Neural cell (in vitro differentiated cells): Measurements from ENCODE around the gene LEP.

Experiments used
- CTCF ChIP-seq: fragments of 450-650 bp; IDR thresholded peaks from 2 replicates; pipeline ENCODE4 v1.5.1; 2014; ENCODE audit warnings: antibody characterized with exemption, mild to moderate bottlenecking, moderate library complexity; ENCODE audit not compliant: poor library complexity, severe bottlenecking
- EP300 ChIP-seq: fragments of 450-650 bp; conservative IDR thresholded peaks from 2 replicates; pipeline ENCODE4 v1.6.1; 2014; ENCODE audit warnings: antibody characterized with exemption, mild to moderate bottlenecking, moderate library complexity; ENCODE audit not compliant: poor library complexity, severe bottlenecking
- EZH2 ChIP-seq: fragments of 200-600, 300-800 bp; shearing (Covaris generic), sonication (generic); IDR thresholded peaks from 2 replicates; pipeline ENCODE4 v1.6.1; 2014; ENCODE audit warnings: antibody characterized with exemption, low read length, borderline replicate concordance, mild to moderate bottlenecking; ENCODE audit not compliant: insufficient read depth, poor library complexity, severe bottlenecking
- TAF1 ChIP-seq: IDR thresholded peaks from 2 replicates; pipeline ENCODE4 v1.6.1; 2012; ENCODE audit warnings: low read depth

- TF ChIP-seq EP300 = no peak
- no peak for TF ChIP-seq EZH2
- TF ChIP-seq CTCF = no peak
- TF ChIP-seq TAF1 = no peak
These were observed 46.4 kb upstream of the LEP start for GRCh38 chr7:128194533-128195282.
